Measurements from ENCODE around the gene ELP4. TPM values are rescaled to one million over a fixed set of nuclear protein-coding genes. Genes with fewer than 3 reads are reported as not detected.

Gene ELP4
- total RNA-seq, 2 donors from 2014 or later, result 16.9 TPM

DNA sequence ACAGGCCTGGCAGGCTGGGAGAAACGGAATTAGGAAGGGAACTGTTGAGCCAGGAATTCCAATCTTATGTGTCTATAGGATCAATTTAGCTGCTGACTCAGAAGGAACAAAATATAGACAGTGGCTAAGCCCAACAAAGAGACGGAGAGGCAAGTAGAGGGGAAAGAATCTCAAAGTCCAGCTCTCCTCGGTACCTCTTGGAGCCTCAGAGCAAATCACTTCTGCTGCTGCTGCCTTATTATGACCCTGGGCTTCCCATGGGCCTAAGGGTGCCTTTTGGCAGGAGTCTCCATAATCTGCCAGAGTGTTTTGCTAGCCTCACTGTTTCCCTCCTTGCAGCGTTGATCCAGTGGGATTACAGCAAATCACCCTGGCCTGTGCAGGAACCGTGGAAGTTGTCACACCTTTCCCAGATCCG lies 269.8 kb downstream of the ELP4 start:
- Histone ChIP-seq H3K27ac (no peak overlapping the region), H3K36me3 (no peaks in the 10 kb centered on the region)
- no peak for ATAC-seq (ENCODE audit: insufficient number of reproducible peaks, low FRiP score, low read depth)

DNA sequence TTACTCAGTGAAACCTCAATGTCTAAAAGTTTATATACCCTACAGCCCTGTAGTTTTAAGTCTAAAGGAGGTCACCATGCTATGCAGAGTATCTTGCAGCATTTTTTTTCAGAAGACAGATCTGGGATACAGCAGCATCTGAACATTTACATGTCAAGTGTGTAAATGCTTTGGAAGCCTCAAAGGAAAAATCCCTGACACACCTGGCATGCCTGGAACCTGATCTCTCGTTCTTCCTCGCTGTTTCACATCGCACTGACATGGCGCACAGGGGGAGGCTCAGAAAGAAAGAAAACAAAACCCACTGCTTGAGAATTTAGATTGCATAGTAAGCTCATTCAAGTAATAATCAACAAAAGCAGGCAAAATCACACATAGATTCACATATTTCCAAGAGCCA lies 270.5 kb downstream of the ELP4 start:
- H3K27ac ChIP-seq, result no peak overlapping the region
- no peak overlapping the region for H3K4me3 ChIP-seq
- ATAC-seq (ENCODE audit: insufficient number of reproducible peaks, low FRiP score, low read depth) (no peak), DNase-seq (ENCODE audit: low spot score) (no peak)
- H3K36me3 ChIP-seq, result no peaks in the 10 kb centered on the region
- H3K27me3 ChIP-seq (replicated peaks; ENCODE audit: insufficient read depth), result no peaks in the 10 kb centered on the region
- TF ChIP-seq, protein P1, sequence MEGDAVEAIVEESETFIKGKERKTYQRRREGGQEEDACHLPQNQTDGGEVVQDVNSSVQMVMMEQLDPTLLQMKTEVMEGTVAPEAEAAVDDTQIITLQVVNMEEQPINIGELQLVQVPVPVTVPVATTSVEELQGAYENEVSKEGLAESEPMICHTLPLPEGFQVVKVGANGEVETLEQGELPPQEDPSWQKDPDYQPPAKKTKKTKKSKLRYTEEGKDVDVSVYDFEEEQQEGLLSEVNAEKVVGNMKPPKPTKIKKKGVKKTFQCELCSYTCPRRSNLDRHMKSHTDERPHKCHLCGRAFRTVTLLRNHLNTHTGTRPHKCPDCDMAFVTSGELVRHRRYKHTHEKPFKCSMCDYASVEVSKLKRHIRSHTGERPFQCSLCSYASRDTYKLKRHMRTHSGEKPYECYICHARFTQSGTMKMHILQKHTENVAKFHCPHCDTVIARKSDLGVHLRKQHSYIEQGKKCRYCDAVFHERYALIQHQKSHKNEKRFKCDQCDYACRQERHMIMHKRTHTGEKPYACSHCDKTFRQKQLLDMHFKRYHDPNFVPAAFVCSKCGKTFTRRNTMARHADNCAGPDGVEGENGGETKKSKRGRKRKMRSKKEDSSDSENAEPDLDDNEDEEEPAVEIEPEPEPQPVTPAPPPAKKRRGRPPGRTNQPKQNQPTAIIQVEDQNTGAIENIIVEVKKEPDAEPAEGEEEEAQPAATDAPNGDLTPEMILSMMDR (IDR thresholded peaks at IDR 0.05), result no peak
- H3K4me1 ChIP-seq (ENCODE audit: control insufficient read depth in 1 of 2, low read depth in 2 of 2), result peaks cover 0 to 13% of the 10 kb centered on the region in 2 donors
- no peaks in the 10 kb centered on the region for H3K9me3 ChIP-seq

More for the DNA sequence above, 269.8 kb downstream of the ELP4 start:
- H3K9me3 ChIP-seq, result no peaks in the 10 kb centered on the region
- no peaks in the 10 kb centered on the region for H3K27me3 ChIP-seq (replicated peaks; ENCODE audit: insufficient read depth)
- no peak overlapping the region for H3K4me3 ChIP-seq
- DNase-seq (ENCODE audit: low spot score), result no peak
- TF ChIP-seq, protein P1 (IDR thresholded peaks at IDR 0.05), result no peak
- peaks cover 0 to 13% of the 10 kb centered on the region in 2 donors for H3K4me1 ChIP-seq (ENCODE audit: control insufficient read depth in 1 of 2, low read depth in 2 of 2)

DNA sequence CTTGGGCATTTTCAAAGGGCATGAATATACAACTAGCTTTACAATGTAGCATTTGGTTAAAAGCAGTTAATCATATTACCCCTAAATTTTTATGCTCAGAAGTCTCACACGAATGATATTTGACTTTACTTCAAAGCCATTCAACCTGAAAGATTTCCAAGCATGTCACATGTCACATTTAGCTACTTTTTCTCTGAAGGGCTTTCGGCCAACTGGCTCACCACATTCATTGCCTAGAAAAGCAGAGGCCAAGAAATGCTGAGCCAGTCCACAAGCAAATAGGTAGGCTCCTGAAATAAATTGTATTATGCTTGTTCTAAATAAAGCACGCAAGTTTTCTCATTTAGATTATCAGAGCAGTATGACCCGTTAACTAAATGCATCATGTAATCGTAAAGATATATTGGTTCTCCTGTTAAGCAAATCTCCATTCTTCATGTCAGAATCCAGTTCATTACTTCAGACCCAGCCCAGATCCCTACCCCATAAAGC lies 271.0 kb downstream of the ELP4 start:
- peaks cover 0 to 13% of the 10 kb centered on the region in 2 donors for H3K4me1 ChIP-seq (ENCODE audit: control insufficient read depth in 1 of 2, low read depth in 2 of 2)
- DNase-seq (ENCODE audit: low spot score) (no peak), ATAC-seq (ENCODE audit: insufficient number of reproducible peaks, low FRiP score, low read depth) (no peak)
- no peak overlapping the region for H3K27ac ChIP-seq
- no peaks in the 10 kb centered on the region for H3K36me3 ChIP-seq
- TF ChIP-seq, protein P1 (IDR thresholded peaks at IDR 0.05), result no peak
- H3K27me3 ChIP-seq (replicated peaks; ENCODE audit: insufficient read depth), result no peaks in the 10 kb centered on the region
- no peak overlapping the region for H3K4me3 ChIP-seq
- H3K9me3 ChIP-seq, result no peaks in the 10 kb centered on the region

DNA sequence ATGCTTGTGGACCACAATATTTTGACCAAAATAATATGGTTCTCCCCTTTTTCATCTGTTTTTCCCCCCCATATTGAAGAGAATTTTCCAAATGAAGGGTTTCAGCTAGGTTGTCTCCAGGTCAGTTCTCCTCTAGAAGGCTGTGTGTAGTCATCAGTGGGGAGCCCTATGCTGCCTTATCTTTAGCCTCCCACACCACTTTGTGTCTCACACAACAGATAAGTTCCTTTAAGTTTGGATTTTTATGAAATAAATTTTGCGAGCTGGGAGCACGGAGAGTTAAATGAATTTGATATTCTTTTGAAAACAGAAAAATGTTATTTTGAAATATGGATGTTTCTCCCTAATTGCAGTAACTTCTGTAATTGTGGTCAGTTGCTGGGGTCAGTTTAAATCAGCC lies 272.7 kb downstream of the ELP4 start:
- Histone ChIP-seq H3K4me1 (ENCODE audit: control insufficient read depth in 1 of 2, low read depth in 2 of 2) (peaks cover 0 to 13% of the 10 kb centered on the region in 2 donors), H3K27ac (no peak overlapping the region), H3K9me3 (no peaks in the 10 kb centered on the region), H3K4me3 (no peak overlapping the region), H3K36me3 (peaks cover 2% of the 10 kb centered on the region), H3K27me3 (replicated peaks; ENCODE audit: insufficient read depth) (no peaks in the 10 kb centered on the region)
- no peak for DNase-seq (ENCODE audit: low spot score)
- TF ChIP-seq, protein P1 (IDR thresholded peaks at IDR 0.05), result no peak
- ATAC-seq (ENCODE audit: insufficient number of reproducible peaks, low FRiP score, low read depth), result no peak

DNA sequence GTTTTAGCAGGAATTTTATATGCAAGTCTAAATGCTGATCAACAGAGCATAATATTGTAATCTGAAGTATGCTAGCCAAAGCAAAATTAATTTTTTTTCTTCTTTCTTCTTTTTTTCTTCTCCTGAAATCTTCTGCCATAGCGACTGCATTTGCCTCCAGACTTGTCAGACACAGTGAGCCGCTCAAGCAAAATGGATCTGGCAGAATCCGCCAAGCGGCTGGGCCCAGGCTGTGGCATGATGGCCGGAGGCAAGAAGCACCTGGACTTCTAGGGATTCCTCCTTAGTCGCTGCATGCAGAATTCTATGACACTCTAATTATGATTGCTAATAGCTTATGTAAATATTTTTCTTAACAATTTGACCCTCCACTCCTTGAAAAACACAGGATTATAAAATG lies 273.7 kb downstream of the ELP4 start:
- Histone ChIP-seq H3K27ac (no peak overlapping the region), H3K4me1 (ENCODE audit: control insufficient read depth in 1 of 2, low read depth in 2 of 2) (peaks cover 0 to 13% of the 10 kb centered on the region in 2 donors), H3K36me3 (peaks cover 2% of the 10 kb centered on the region), H3K27me3 (replicated peaks; ENCODE audit: insufficient read depth) (no peaks in the 10 kb centered on the region), H3K9me3 (no peaks in the 10 kb centered on the region), H3K4me3 (no peak overlapping the region)
- no peak for ATAC-seq (ENCODE audit: insufficient number of reproducible peaks, low FRiP score, low read depth)
- TF ChIP-seq, protein P1 (IDR thresholded peaks at IDR 0.05), result no peak
- no peak for DNase-seq (ENCODE audit: low spot score)

Measured in thoracic aorta (tissue), 2 donors.